Fibroblast of lung (primary cell): ENCODE data around the gene CSNK2A2. TPM values are rescaled to one million over a fixed set of nuclear protein-coding genes. Genes with fewer than 3 reads are reported as not detected.
A peak's percentile ranks its signal among the peaks of the same experiment; 100 is the strongest.

Experiments used
- DNase-seq, 2 donors: peaks; one replicate each; pipeline versions ENCODE4 v3.0.0 to v3.0.0-alpha.2; 2010; ENCODE audit warnings: low read depth in 2 of 2
- H2AFZ ChIP-seq: 2 replicates; pipeline ENCODE4 v1.5.1; 2012; ENCODE audit warnings: low read length, control low read depth, inconsistent platforms
- H3K27ac ChIP-seq: 2 replicates; pipeline ENCODE4 v1.5.1; 2011; ENCODE audit warnings: low read length, control low read depth; ENCODE audit not compliant: insufficient read depth
- H3K27me3 ChIP-seq: 2 replicates; pipeline ENCODE4 v1.5.1; 2011; ENCODE audit warnings: mild to moderate bottlenecking, low read length; ENCODE audit not compliant: control insufficient read depth, insufficient read depth
- H3K36me3 ChIP-seq: 2 replicates; pipeline ENCODE4 v1.5.1; 2011; ENCODE audit warnings: low read length; ENCODE audit not compliant: control insufficient read depth, insufficient read depth
- H3K4me1 ChIP-seq: 2 replicates; pipeline ENCODE4 v1.5.1; 2011; ENCODE audit warnings: low read length; ENCODE audit not compliant: control insufficient read depth, insufficient read depth; ENCODE audit errors: extremely low read depth
- H3K4me2 ChIP-seq: 2 replicates; pipeline ENCODE4 v1.5.1; 2011; ENCODE audit warnings: low read length, control low read depth; ENCODE audit not compliant: insufficient read depth; ENCODE audit errors: extremely low read depth
- H3K4me3 ChIP-seq, 4 experiments: fragments of 200-600 bp in 1 of 4; sonication (generic) in 1 of 4; replicated peaks in 1 of 4; 2 replicates each; pipeline ENCODE4 v1.5.1; 2011 to 2016; ENCODE audit warnings: low read length in 4 of 4, low read depth in 3 of 4, mild to moderate bottlenecking in 3 of 4, control low read depth in 2 of 4, inconsistent platforms in 1 of 4, mixed read lengths in 1 of 4; ENCODE audit not compliant: insufficient read depth in 1 of 4; ENCODE audit errors: control extremely low read depth in 1 of 4
- H3K79me2 ChIP-seq: 2 replicates; pipeline ENCODE4 v1.5.1; 2012; ENCODE audit warnings: mild to moderate bottlenecking, low read length, inconsistent platforms; ENCODE audit not compliant: control insufficient read depth, insufficient read depth
- H3K9ac ChIP-seq: 2 replicates; pipeline ENCODE4 v1.5.1; 2011; ENCODE audit warnings: mild to moderate bottlenecking, low read length, control low read depth; ENCODE audit not compliant: insufficient read depth
- H3K9me3 ChIP-seq: 2 replicates; pipeline ENCODE4 v1.5.1; 2012; ENCODE audit warnings: low read depth, low read length; ENCODE audit not compliant: control insufficient read depth, insufficient read depth
- H4K20me1 ChIP-seq: 2 replicates; pipeline ENCODE4 v1.5.1; 2011; ENCODE audit warnings: low read length; ENCODE audit not compliant: control insufficient read depth, insufficient read depth; ENCODE audit errors: extremely low read depth
- EZH2 ChIP-seq: IDR thresholded peaks from 2 replicates; pipeline ENCODE4 v1.5.1; 2012; ENCODE audit warnings: low read length, control low read depth, mild to moderate bottlenecking; ENCODE audit errors: missing control alignments
- polyA plus RNA-seq, 2 donors: library from polyadenylated mRNA; depleted of rRNA in 1 of 2; stranded (reverse) in 1 of 2; unstranded in 1 of 2; fragments of >200 nt; gene quantifications; 2 replicates each; pipeline ENCODE4 v1.2.1, GENCODE V29; 2011 to 2012; ENCODE audit warnings: missing spikeins in 1 of 2
- total RNA-seq: library from RNA; depleted of rRNA; stranded (reverse); fragments of >200 nt; gene quantifications from 2 replicates; pipeline ENCODE4 v1.2.1, GENCODE V29; 2014
- TF ChIP-seq, protein P1 (sequence below), 2 donors: IDR thresholded peaks in 1 of 2; conservative IDR thresholded peaks in 1 of 2; 1 replicate in 1 of 2; 2 replicates in 1 of 2; pipeline ENCODE4 v1.5.1; 2011 to 2012; ENCODE audit warnings: low read length in 2 of 2, control low read depth in 1 of 2, inconsistent platforms in 1 of 2, low read depth in 1 of 2, mild to moderate bottlenecking in 1 of 2

The CSNK2A2 gene
- total and polyA plus RNA-seq, 2 donors (not counting 1 experiment from before 2014, with no cell fraction given): 33.4 to 54.3 TPM

DNA sequence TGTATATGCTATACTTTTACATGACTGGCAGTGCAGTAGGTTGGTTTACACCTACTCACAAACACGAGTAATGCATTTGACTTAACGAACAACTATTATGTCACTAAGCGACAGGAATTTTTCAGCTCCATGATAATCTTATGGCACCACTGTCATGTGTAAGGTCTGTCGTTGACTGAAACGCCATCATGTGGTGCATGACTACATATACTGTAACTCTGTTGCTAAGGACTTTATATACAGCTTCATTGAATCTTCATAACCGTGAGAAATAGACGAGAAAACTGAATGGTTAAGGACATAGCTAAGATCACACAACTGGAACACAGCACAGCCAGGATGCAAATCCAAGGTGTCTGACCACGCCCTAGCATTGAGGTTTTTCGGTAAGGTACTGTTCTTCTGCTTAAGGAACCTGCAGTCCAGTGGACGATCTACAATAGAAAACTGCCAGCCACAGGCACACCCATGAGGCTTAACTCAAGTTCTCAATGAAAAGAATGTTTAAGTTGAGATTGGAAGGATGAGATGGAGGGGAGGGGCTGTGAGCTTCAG, 72.0 kb downstream of the CSNK2A2 start:
- no peak overlapping the region for H3K9ac ChIP-seq
- peak overlapping the region in 1 of 4 experiments; percentile 95 for H3K4me3 ChIP-seq
- no peaks in the 10 kb centered on the region for H3K9me3 ChIP-seq
- H3K4me1 ChIP-seq: peaks cover 13% of the 10 kb centered on the region
- peak overlapping the region; percentile 51 for H3K4me2 ChIP-seq
- no peaks in the 10 kb centered on the region for H3K27me3 ChIP-seq
- no peaks in the 10 kb centered on the region for H3K36me3 ChIP-seq
- peaks cover 55% of the 10 kb centered on the region for H3K79me2 ChIP-seq
- no peaks in the 10 kb centered on the region for H4K20me1 ChIP-seq
- DNase-seq: no peak
- TF ChIP-seq EZH2: no peak
- peak overlapping the region; percentile 86 for H3K27ac ChIP-seq
- no peak overlapping the region for H2AFZ ChIP-seq

- H2AFZ ChIP-seq: no peak overlapping the region
- no peak overlapping the region for H3K4me2 ChIP-seq
- no peak overlapping the region for H3K4me3 ChIP-seq
- H4K20me1 ChIP-seq: no peaks in the 10 kb centered on the region
- H3K9ac ChIP-seq: no peak overlapping the region
- TF ChIP-seq, protein P1, sequence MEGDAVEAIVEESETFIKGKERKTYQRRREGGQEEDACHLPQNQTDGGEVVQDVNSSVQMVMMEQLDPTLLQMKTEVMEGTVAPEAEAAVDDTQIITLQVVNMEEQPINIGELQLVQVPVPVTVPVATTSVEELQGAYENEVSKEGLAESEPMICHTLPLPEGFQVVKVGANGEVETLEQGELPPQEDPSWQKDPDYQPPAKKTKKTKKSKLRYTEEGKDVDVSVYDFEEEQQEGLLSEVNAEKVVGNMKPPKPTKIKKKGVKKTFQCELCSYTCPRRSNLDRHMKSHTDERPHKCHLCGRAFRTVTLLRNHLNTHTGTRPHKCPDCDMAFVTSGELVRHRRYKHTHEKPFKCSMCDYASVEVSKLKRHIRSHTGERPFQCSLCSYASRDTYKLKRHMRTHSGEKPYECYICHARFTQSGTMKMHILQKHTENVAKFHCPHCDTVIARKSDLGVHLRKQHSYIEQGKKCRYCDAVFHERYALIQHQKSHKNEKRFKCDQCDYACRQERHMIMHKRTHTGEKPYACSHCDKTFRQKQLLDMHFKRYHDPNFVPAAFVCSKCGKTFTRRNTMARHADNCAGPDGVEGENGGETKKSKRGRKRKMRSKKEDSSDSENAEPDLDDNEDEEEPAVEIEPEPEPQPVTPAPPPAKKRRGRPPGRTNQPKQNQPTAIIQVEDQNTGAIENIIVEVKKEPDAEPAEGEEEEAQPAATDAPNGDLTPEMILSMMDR (conservative IDR thresholded peaks at IDR 0.05 in 1 of 2, IDR thresholded peaks at IDR 0.05 in 1 of 2; ENCODE audit: low read depth in 1 of 2, low read length in 2 of 2): no peak
- no peak for TF ChIP-seq EZH2
- H3K27me3 ChIP-seq: no peaks in the 10 kb centered on the region
- H3K79me2 ChIP-seq: peaks cover 63% of the 10 kb centered on the region
- H3K36me3 ChIP-seq: no peaks in the 10 kb centered on the region
- no peaks in the 10 kb centered on the region for H3K9me3 ChIP-seq
- H3K4me1 ChIP-seq: peaks cover 16% of the 10 kb centered on the region
- no peak overlapping the region for H3K27ac ChIP-seq
- no peak for DNase-seq
Measured at GRCh38 chr16:58125041-58125440, 72.9 kb downstream of the CSNK2A2 start.

DNA sequence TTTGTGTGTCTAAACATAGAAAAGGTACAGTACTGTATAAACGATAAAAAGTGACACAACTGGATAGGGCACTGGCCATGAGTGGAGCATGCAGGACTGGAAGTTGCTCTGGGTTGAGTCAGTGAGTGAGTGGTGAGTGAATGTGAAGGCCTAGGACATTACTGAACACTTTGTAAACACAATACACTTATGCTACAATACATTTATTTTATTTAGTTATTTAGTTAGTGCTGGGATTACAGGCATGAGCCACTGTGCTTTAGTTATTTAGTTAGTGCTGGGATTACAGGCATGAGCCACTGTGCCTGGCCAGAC, 73.3 kb downstream of the CSNK2A2 start:
- peak overlapping the region; percentile 26 for H3K27ac ChIP-seq
- TF ChIP-seq, protein P1 (conservative IDR thresholded peaks at IDR 0.05 in 1 of 2, IDR thresholded peaks at IDR 0.05 in 1 of 2; ENCODE audit: low read depth in 1 of 2, low read length in 2 of 2): no peak
- no peak for TF ChIP-seq EZH2
- no peak overlapping the region for H3K9ac ChIP-seq
- H3K79me2 ChIP-seq: peaks cover 66% of the 10 kb centered on the region
- H3K4me2 ChIP-seq: no peak overlapping the region
- no peaks in the 10 kb centered on the region for H3K27me3 ChIP-seq
- no peak overlapping the region for H3K4me3 ChIP-seq
- H3K4me1 ChIP-seq: peaks cover 16% of the 10 kb centered on the region
- H2AFZ ChIP-seq: no peak overlapping the region
- H3K36me3 ChIP-seq: no peaks in the 10 kb centered on the region
- peak in 1 of 2 donors; percentile 58 for DNase-seq
- H3K9me3 ChIP-seq: no peaks in the 10 kb centered on the region
- no peaks in the 10 kb centered on the region for H4K20me1 ChIP-seq
